Measurements from ENCODE around the gene NME3.
A peak's percentile ranks its signal among the peaks of the same experiment; 100 is the strongest.

The NME3 gene

DNA sequence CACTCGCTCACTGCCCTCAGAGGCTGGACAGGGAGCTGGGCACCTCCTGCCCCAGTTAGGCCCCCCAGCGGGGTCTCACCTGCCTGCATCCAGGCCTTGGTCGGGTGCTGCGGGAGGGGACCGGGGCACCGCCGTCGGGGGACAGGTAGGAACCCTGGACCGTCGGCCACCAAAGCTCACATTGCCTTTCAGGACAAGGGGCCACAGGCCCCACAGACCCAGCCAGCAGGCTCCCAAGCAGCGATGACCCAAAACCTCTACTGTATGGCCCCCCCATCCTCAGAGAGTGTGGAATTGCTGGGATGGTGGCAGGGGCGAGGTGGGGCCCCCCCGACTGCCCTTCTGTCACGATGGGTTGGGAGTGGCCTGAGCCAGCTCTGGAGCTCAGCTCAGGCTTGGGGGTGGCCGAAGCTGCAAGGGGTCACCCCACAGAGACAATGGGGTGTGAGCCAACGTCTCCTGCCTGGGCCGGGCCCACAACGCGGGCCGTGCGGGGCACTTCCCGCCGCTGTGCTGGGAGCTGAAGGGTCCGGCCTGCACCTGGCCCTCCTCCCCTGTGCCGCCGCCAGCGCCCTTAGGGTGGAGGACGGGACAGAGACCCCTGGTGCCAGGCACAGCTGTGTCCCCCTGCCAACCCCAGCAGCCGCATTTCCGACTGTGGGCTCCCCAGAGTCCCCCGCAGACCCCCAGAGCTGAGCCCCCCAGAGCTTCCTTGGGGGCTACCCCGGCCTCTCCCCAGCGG, 21.7 kb upstream of the NME3 start:
- no peak for DNase-seq

DNA sequence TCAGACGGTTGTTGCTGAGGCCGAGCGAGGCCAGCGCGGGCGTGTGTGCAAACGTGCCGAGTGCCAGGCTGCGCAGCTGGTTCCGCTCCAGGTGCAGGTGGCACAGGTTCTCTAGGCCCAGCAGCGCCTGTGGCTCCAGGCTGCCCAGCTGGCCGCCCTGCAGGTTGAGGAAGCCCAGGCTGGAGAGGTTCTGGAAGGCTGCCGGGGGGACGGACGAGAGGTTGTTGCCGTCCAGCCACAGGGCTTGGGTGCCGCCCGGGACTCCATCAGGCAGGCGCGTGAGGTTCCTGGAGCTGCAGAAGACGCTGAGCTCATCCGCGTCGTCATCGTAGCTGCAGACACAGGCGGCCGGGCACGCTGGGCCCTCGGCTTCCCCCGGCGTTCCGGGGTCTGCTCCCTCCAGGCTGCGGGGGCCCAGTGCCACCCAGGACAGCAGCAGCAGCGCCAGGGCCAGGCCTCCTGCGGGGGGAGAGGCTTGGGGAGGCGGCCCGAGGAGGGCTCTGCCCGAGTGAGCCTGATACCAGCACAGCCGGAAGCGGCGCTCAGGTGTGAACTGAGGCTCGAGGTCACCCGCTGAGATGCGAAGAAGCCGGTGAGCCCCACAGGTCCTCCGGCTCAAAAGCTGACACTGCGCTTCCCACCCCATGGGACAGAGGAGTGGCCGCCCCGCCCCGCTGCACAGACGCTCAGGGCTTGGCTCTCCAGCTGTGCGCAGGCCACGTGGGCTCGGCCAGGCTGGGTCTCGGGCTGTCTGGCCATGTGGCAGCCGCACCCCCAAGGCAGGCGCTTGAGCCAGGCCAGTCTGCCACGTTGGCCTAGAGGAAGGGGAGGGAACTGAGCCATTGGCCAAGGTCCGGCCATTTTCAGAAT, 20.8 kb upstream of the NME3 start:
- no peak for DNase-seq

DNA sequence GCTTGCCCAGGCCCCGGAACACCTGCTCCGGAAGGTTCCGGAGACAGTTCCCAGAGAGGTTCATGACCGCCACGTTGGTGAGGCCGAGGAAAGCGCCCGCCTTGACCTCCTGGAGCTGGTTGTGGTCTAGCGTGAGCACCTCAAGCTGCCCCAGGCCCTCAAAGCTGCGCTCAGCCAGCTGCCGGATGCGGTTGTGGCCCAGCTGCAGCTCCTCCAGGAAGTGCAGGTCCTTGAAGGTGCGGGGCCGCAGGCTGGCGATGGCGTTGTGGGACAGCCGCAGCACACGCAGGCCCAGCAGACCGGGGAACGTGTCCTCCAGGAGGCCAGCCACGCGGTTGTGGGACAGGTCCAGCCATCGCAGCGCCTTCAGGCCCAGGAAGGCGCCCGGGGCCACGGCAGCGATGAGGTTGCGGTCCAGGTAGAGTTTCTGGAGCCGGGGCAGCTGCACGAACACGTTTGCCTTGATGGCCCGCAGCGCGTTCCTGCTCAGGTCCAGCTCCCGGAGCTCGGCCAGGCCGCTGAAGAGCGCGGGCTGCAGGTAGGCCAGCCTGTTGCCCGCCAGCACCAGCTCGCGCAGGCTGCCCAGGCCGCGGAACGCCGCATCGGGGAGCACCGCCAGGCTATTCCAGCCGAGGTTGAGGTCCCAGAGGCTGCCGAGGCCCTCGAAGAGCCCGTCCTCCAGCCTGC, 20.1 kb upstream of the NME3 start:
- DNase-seq, result no peak

DNA sequence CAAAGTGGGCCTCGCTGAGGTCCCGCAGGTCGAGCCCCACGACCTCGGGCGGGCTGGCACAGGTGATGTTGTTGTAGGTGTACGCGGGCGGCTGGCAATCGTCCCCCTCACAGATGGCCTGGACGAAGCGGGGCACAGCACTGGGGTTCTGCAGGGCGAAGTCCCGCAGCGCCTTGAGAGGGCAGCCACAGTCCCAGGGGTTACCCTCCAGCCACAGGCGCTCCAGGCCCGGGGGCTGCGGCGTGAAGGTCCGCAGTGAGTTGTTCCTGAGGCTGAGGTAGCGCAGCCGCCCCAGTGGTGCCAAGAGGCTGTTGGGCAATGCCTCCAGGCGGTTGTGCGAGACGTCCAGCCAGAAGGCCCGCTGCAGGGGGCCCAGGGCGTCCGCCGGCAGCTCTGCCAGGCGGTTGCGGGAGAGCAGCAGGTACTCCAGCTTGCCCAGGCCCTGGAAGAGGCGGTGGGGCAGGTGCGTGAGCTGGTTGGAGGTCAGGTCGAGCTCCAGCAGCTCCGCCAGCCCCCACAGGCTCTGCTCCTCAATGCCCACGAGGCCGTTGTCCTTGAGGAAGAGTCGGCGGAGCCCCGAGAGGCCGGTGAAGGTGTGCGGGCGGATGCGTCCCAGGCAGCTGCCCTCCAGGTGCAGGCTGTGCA, 19.4 kb upstream of the NME3 start:
- DNase-seq, result no peak

DNA sequence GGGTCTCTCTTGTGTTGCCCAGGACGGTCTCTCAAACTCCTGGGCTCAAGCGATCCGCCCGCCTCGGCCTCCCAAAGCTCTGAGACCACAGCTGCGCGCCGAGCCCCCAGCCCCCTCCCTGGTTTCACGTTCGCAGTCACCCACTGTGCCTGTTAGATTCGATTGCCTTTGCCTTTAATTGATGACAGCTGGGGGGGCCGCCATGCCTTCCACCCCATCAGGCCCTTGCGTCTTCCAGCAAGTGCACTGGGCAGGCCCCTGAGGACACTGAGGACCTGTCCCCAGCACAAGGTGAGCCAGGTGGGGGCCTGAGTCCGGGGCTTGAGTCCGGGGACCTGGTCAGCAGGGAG, 18.9 kb upstream of the NME3 start:
- DNase-seq, result no peak

DNA sequence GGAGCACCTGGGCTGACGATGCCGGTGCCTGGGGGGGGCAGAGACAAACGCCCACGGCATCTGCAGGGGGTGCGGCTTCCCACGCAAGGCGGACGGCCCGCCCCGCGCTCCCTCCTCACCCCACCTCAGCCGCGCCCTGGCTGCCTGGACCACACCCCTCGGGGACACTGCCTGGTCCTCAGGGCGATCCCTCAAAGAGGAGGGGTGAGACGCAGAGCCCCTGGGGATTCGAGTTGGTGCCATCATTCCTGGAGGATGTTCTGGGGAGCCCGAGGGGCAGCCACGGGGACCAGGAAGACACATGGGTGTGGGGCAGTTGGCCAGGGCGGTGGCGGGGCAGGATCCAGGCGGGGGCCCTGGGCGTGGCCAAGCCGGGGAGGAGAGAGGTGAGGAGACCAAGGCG, 18.3 kb upstream of the NME3 start:
- DNase-seq, result no peak

DNA sequence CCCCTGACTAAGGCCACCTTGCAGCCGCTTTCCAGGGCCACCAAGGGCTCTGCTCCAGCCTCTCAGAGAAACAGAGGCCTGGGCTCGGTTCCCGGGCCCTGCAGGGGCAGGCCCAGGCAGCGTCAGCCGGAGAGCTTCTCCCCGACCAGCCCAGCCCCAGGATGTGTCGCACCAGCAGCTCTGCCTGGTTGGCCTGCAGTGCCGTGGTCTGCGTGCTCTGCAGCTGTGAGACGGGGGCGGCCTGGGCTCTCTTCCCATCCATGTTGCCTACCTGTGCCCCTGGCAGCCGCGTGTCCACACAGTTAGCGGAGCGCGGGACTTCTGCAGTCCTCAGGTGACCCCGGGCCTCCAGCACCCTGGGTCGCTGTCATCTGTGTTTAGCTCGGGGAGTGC, 17.4 kb upstream of the NME3 start:
- no peak for DNase-seq

DNA sequence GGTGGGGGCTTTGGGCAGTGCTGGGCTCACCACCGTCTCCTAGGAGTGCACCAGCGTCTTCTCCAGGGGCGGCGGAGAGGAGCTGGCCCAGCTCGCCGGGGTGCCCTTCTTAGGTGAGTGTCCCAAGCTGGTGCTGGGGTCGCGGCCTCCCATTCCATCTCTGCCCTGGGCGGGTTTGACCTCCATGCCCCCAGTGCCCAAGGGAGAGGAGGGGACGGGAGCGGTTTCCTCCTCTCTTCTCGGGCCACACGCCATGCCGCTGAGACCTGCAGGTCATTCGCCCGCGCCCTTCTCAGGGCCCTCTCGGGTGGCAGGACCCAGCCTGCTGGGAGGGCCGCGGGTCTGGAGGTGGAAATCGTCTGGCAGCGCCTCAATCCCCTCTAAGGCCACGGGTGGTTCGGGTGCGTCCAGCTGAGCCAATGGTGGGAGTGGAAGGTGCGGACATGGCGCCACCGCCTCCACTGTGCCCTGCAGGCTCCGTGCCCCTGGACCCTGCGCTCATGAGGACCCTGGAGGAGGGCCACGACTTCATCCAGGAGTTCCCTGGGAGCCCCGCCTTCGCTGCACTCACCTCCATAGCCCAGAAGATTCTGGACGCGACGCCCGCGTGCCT, 16.9 kb upstream of the NME3 start:
- no peak for DNase-seq

DNA sequence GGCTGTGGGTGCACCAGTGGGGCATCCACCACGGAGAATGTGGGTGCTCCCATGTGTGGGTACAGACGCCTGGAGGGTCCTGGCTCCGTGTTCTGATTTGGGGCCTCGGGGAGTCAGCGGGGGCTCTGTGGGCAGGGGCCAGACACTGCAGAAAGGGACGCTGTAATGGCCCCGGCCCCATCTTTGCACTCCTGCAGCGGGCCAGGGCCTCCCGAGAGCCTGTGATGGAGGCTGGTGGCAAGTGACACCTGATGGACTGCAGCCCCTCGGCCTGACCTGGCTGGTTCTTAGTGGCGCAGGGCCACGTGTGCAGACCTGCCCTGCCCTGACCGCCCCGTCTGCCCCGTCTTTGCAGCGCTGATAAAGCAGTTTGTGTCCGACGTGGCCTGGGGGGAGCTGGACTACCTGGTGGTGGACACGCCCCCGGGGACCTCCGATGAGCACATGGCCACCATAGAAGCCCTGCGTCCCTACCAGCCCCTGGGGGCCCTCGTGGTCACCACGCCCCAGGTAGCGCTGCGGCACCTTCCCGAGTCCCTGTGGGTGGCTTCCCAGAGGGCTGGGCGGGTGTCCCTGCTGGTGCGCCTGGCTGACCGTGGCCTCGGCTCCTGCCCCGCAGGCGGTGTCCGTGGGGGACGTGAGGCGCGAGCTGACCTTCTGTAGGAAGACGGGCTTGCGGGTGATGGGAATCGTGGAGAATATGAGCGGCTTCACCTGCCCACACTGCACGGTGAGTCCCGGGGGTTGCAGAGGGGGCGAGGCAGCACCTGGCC, 16.2 kb upstream of the NME3 start:
- no peak for DNase-seq

DNA sequence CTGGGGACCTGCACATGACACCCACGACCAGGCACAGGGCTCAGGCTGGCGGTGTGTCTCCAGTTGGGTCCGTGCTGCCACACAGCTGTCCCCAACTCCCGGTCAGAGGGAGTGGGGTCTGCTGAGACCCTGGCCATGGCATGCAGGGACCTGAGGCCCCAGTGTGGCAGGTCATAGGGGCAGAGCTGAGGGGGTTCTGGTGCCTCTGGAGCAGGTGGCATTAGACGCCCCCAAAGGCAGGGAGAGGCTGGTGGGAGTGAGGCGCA, 15.6 kb upstream of the NME3 start:
- no peak for DNase-seq

DNA sequence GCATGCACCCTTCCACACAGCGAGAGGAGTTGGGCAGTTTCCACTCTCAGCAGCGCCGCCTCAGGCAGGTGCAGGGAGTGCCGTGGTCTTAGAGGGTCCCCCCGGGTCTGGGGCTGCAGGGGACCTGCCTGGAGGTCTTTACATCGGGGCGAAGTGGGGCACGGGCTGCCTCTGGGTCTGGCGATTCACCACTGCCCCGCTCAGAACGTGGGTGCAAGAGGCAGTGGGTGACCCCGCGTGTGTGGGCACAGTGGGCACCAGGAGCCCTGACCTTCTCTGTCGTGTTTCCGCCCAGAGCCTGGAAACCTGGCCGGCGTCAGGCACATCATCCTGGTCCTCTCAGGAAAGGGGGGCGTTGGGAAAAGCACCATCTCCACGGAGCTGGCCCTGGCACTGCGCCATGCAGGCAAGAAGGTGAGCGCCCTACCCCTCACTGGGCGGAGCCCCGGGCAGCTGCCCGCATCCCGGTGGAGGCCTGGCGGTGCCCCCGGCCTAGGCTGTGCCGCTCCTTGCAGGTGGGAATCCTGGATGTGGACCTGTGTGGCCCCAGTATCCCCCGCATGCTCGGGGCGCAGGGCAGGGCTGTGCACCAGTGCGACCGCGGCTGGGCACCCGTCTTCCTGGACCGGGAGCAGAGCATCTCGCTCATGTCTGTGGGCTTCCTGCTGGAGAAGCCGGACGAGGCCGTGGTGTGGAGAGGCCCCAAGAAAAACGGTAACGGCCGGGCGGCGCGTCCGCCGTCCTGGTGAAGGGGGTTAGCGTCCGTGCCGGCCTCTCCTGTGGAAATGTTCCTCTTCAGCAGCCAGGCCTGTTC, 15.1 kb upstream of the NME3 start:
- no peak for DNase-seq

DNA sequence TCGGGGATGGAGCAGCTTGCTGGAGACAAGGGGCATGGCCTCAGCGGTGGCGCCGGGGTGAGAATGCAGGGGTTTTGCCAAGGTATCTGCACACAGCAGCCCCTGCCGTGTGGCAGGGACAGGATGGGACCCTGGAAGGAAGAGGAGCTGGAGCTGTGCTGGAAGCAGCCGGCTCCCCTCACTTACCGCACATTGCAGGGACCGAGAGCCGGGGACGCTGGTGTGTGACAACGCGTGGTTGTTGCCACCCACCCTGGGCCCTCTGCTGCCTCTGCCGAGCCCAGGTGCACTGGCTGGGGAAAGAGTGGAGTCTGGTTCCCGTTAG, 14.5 kb upstream of the NME3 start:
- DNase-seq, result no peak

DNA sequence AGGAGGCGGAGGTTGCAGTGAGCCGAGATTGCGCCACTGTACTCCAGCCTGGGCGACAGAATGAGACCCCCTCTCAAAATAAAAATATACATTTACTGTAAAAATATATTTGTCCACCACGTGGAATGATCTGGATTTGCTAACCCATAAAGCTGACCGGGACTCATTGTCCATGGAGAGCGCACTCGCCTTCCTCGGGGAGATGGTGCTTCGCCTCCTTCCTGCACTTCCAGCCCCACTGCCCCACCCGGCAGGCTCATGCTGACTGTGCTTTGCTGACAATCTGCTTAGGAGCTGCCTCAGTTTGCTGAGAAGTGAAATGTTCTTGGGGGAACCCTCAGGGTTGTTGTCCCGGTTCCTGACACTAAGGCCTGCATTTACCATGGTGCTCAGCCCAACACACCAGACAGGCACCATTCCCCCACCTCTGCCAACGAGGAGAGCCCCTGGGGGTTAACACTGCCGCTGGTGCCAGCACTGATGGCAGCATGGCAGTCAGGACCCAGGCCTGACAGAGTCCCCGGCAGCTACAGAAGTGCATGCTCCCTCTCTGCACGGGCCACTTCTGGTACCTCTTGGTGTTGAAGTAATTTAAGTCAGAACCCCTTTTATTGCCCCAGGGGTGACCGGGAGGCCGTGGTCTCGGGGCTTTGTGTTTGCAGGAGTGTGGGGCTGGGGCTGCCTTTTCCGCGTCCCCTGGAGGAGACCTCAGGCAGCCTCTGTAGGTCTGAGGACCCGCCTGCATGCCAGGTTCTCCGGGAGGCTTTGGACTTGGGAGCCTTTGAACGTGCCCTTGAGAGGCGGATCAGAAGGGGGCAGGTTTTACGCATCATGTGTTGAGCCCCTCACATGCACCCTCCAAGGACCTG, 13.9 kb upstream of the NME3 start:
- no peak for DNase-seq

DNA sequence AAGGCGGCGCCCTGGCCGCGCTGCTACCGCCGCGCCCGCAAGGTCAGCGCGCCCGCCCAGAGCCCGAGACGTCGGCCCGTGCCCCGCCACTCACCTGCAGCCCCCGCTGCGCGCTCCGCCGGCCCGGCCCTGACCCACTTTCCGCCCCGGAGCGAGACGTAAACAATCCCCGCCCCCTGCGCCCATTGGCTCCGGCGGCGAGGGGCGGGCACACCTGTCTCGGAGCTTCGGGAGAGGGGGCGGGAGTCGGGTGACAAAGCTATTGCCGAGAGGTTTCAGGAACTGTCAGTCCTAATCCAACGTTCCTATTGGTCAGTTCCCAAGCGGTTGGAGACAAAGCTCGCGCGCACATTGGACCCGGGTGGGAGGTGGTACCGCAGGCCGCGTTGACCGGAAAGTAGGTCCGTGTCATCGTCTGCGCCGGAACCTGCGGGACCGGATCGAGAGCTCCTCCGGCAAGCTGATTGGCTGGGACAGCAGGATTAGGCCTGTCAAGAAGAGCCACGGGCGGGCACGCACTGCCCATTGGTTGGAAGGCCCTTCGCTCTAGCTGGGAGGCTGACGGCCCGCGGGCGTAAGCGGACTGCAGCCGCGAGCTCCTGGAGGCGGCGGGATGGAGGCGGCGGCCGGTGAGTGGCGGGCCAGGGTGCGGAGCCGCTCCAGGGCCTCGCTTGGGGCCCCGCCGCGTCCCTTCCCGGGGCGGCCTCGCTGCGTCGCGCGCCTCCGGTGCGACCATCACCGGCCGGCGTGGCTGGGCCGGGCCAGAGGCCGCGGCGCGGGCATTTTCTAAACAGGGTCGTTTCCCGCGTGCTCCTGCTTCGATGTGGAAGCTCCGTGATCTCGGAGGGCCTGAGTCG, 11.3 kb upstream of the NME3 start, which contains the start of the genes NUBP2 and SPSB3:
TSS of gene NUBP2 (plus strand) at position 553 of the 857 bp plus-strand sequence. CDS start at position 614, 61 bp downstream.
TSS of gene SPSB3 (minus strand) at position 164 of the 857 bp plus-strand sequence. CDS start 1,088 bp downstream, outside the sequence.
- peak; percentile 99 for DNase-seq

DNA sequence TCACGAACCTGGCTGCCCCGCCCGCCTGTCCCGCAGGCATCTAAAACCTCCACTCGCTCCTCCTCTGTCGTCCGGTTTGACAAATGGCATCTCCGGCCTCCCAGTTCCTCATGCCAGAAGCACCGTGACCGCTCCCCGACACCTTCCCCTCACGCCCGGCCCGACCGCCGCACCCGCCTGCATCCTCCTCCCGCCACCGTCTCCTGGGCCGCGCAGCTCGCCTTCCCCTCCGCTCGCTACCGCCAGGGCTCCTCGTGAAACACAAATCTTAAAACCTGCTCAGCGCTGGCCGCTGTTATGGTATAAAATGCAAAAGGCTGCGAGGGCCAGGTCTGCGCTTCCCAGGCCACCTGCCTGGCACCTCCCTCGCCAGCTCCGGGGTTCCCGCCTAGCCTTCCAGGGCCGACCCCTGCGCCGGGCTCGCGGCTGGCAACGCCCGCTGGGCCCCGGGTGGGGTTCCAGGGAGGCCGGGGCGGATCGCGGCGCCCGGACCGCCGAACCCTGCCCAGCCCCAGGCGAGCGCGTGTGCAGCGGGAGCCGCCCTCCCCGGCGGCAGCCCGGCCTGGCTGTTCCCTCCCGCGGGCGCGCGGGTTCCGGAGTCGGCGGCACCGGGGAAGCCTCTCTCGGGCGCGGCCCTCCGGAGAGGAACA, 10.5 kb upstream of the NME3 start:
- DNase-seq, result peak; percentile 2

DNA sequence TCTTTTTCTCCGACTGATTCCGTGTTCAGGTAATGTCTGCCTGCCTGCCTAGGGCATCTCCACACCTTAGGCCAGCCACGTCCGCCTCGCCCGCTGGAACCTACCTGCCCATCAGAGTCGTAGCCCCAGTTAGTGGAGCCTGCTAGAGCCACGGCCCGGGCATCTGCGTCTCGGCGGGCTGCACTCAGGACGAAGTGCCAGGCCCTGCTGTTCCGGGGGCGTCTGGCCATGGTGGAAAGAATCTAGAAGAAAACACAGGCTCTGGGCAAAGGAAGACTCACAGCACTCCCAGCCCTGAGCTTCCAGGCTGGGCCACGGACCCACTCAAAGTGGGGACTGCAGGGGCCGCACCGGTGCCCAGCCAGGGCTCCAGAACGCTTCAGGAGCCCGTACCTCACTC, 9.9 kb upstream of the NME3 start:
- no peak for DNase-seq

DNA sequence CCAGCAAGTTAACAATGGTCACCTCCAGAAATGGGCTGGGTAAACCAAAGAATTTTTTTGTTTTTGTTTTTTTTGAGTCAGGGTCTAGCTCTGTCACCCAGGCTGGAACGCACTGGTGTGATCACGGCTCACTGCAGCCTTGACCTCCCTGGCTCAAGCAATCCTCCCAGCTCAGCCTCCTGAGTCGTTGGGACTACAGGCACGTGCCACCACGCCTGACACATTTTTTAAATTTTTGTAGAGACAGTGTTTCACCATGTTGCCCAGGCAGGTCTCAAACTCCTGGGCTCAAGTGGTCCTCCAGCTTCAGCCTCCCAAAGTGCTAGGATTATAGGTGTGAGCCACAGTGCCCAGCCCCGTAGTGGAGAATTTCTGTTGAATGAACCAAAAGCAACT, 9.3 kb upstream of the NME3 start:
- DNase-seq, result no peak

DNA sequence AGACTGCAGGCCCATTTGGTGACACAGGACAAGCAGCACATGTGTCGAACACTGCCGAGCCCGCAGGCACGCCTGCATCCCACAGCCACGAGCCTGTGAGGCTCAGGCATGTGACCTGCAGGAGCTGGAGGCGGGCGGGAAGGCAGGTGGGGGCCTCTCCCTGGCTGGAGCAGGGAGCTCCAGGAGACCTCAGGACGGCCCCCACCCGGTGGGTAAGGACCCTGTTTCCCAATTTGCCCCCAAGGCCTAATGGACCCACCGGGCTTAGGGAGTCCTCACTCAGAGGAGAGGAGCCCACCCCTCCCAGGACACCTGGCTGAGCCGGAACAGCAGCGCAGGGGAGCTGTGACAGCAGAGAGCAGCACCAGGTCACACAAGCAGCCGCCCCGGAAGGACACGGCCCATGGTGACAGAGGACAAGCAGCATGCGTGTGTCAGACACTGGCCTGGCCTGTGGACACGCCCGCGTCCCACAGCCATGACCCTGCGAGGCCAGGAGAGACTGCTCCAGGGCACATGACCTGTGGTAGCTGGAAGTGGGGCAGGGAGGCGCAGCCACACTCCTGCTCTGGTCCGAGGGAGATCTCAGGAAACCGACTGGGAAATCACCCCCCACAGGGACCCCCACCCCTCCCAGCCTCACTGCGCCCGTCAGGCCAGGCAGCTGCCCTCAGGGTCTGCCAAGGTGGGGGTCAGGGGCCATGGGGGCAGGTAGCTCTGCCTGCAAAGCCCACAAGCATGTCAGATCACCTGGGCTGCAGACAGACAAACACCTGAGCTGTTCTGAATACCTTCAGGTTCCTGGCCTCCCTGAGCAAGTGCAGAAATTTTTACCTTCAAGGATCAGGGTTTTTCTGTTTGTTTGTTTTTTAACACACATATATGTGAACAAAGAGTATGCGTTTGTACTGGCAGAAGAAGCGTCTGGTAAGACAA, 8.7 kb upstream of the NME3 start:
- DNase-seq, result no peak
